Measurements from ENCODE around the gene LARGE1. TPM values are rescaled to one million over a fixed set of nuclear protein-coding genes. Genes with fewer than 3 reads are reported as not detected.
"Not testable (repeated sequence)": the region's sequence is repeated elsewhere in the genome, so short reads cannot be mapped to it uniquely, and the experiment has no call there.

The LARGE1 gene
- total and polyA plus RNA-seq, 10 donors: 1.9 to 35.8 (median 22.8) TPM

DNA sequence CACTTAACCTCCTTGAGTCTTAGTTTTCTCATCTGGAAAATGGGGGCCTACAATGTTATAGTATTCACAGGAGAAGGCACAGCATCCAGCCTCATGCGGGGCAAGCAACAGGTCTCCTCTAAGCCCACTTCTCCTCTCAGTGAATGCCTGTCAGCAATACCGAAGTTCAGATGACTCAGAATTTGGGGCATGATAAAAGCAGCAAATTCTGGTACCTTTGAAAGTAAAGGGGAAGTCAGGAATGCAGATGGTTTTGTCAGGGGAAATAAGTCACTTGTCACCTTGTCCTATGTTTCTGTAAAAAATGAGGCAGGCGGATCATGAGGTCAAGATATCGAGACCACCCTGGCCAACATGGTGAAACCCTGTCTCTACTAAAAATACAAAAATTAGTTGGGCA lies 350.2 kb downstream of the LARGE1 start:
- peaks cover 0 to 61% (median 26%) of the 10 kb centered on the region in 6 donors for H3K4me1 ChIP-seq
- H3K36me3 ChIP-seq: no peaks in the 10 kb centered on the region
- intact Hi-C loops (cut with DNase I; ENCODE audit: low total_unique reads): no loop called here
- H3K9me3 ChIP-seq: no peaks in the 10 kb centered on the region
- H3K27me3 ChIP-seq (replicated peaks in 1 of 7): no peaks in the 10 kb centered on the region
- TF ChIP-seq POLR2A (IDR thresholded peaks at IDR 0.05) (no peak), POLR2AphosphoS5 (IDR thresholded peaks at IDR 0.05) (no peak)
- TF ChIP-seq, protein P1, sequence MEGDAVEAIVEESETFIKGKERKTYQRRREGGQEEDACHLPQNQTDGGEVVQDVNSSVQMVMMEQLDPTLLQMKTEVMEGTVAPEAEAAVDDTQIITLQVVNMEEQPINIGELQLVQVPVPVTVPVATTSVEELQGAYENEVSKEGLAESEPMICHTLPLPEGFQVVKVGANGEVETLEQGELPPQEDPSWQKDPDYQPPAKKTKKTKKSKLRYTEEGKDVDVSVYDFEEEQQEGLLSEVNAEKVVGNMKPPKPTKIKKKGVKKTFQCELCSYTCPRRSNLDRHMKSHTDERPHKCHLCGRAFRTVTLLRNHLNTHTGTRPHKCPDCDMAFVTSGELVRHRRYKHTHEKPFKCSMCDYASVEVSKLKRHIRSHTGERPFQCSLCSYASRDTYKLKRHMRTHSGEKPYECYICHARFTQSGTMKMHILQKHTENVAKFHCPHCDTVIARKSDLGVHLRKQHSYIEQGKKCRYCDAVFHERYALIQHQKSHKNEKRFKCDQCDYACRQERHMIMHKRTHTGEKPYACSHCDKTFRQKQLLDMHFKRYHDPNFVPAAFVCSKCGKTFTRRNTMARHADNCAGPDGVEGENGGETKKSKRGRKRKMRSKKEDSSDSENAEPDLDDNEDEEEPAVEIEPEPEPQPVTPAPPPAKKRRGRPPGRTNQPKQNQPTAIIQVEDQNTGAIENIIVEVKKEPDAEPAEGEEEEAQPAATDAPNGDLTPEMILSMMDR (IDR thresholded peaks at IDR 0.05 in 8 of 11, conservative IDR thresholded peaks at IDR 0.05 in 3 of 11): no peak
- peak overlapping the region in 4 of 8 donors; percentile 33 to 82 (median 76) for H3K27ac ChIP-seq
- no peak for DNase-seq
- 62 to 77% (median 67%) methylated on average over 4 of the region's 4 CpGs for WGBS, 5 donors
- no peak overlapping the region for H3K4me3 ChIP-seq

DNA sequence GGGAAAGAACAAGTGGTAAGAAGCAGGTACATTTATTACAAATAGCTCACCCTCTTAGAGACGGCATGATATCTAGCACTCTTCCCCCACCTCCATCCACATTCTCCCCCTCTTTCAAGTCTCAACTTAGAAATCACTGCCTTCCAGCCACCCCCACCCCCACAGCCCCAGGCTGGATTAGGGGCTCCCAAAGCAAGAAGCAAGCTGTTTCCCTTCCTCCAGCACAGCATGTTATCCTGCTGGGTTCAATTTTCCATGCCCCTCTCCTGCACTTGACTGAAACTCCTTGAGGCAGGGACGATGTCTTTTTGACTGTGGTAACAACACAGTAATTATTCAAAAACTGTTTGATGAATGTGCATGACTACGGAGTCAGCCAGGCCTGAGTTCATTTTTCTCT lies 350.7 kb downstream of the LARGE1 start:
- DNase-seq: no peak
- Histone ChIP-seq H3K4me1 (peaks cover 0 to 63% (median 26%) of the 10 kb centered on the region in 6 donors), H3K4me3 (no peak overlapping the region), H3K27me3 (replicated peaks in 1 of 7) (no peaks in the 10 kb centered on the region), H3K9me3 (no peaks in the 10 kb centered on the region), H3K27ac (peak overlapping the region in 4 of 8 donors; percentile 33 to 82 (median 76)), H3K36me3 (no peaks in the 10 kb centered on the region)
- intact Hi-C loops (cut with DNase I; ENCODE audit: low total_unique reads): no loop called here
- TF ChIP-seq POLR2AphosphoS5 (IDR thresholded peaks at IDR 0.05): no peak
- TF ChIP-seq, protein P1 (IDR thresholded peaks at IDR 0.05 in 8 of 11, conservative IDR thresholded peaks at IDR 0.05 in 3 of 11): no peak
- WGBS, 5 donors: 37 to 53% (median 42%) methylated on average over 3 of the region's 3 CpGs

DNA sequence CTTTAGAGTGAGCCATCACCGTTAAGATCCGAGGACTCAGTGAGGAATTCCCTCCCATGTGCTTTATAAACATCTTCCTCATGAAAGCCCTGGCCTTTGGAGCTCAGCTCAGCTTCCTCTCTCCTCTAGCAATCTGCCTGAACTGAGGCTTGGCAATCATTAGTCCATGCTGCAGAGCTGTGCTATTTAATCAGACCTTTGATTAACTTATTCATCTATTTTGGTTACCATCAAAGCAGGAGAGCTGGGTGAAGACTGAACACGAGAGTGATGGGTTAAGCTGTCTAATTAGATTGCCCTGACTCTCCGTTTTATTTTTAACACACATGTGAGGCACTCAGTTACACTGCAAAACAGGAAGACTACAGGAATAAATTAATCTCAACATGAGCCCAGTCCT lies 351.3 kb downstream of the LARGE1 start:
- TF ChIP-seq POLR2A (IDR thresholded peaks at IDR 0.05): no peak
- TF ChIP-seq, protein P1 (IDR thresholded peaks at IDR 0.05 in 8 of 11, conservative IDR thresholded peaks at IDR 0.05 in 3 of 11): no peak
- TF ChIP-seq POLR2AphosphoS5 (IDR thresholded peaks at IDR 0.05): no peak
- peaks cover 0 to 69% (median 30%) of the 10 kb centered on the region in 6 donors for H3K4me1 ChIP-seq
- H3K36me3 ChIP-seq: no peaks in the 10 kb centered on the region
- peak overlapping the region in 5 of 8 donors; percentile 33 to 82 (median 75) for H3K27ac ChIP-seq
- H3K9me3 ChIP-seq: no peaks in the 10 kb centered on the region
- intact Hi-C loops (cut with DNase I; ENCODE audit: low total_unique reads): no loop called here
- no peaks in the 10 kb centered on the region for H3K27me3 ChIP-seq (replicated peaks in 1 of 7)
- WGBS, 5 donors: 27 to 35% (median 34%) methylated on average over 4 of the region's 4 CpGs
- no peak for DNase-seq
- peak overlapping the region in 1 of 8 donors; percentile 45 for H3K4me3 ChIP-seq

DNA sequence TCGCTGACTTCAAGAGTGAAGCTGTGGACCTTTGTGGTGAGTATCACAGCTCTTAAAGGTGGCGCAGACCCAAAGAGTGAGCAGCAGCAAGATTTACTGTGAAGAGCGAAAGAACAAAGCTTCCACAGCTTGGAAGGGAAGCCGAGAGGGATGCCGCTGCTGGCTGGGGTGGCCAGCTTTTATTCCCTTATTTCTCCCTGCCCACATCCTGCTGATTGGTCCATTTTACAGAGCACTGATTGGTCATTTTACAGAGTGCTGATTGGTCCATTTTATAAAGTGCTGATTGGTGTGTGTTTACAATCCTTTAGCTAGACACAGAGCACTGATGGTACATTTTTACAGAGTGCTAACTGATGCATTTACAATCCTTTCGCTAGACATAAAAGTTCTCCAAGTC lies 353.8 kb downstream of the LARGE1 start:
- H3K4me1 ChIP-seq: peaks cover 5 to 79% (median 35%) of the 10 kb centered on the region in 6 donors
- H3K9me3 ChIP-seq; H3K36me3 ChIP-seq; intact Hi-C loops (cut with DNase I; ENCODE audit: low total_unique reads); H3K27ac ChIP-seq; DNase-seq; H3K4me3 ChIP-seq; H3K27me3 ChIP-seq (replicated peaks in 1 of 7): not testable (repeated sequence)
- WGBS, 5 donors: 92 to 96% (median 94%) methylated on average over 6 of the region's 6 CpGs

DNA sequence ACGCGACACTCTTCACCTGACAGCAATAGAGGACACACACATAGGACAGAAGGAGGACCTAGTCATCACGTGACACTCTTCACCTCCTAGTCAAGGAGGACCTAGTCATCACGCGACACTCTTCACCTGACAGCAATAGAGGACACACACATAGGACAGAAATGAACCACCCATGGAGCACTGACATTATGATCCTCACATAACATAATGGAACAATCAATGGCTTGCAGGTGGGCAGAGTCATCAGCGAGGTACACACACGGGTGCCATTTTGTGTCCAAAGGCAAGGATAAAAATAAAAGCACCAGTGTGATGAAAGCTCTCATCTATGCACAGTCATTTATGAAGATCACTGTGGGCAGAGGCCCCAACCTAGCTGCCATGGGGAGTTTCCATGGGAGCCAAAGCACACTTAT lies 354.7 kb downstream of the LARGE1 start:
- H3K4me3 ChIP-seq: no peak overlapping the region
- no peaks in the 10 kb centered on the region for H3K9me3 ChIP-seq
- H3K27me3 ChIP-seq (replicated peaks in 1 of 7): no peaks in the 10 kb centered on the region
- no peak for DNase-seq
- H3K4me1 ChIP-seq: peaks cover 5 to 74% (median 34%) of the 10 kb centered on the region in 6 donors
- intact Hi-C loops (cut with DNase I; ENCODE audit: low total_unique reads): no loop called here
- no peaks in the 10 kb centered on the region for H3K36me3 ChIP-seq
- 87 to 94% (median 89%) methylated on average over 7 of the region's 7 CpGs for WGBS, 5 donors
- H3K27ac ChIP-seq: no peak overlapping the region
- no peak for TF ChIP-seq POLR2A (IDR thresholded peaks at IDR 0.05)
- TF ChIP-seq POLR2AphosphoS5 (IDR thresholded peaks at IDR 0.05): no peak
- TF ChIP-seq, protein P1 (IDR thresholded peaks at IDR 0.05 in 8 of 11, conservative IDR thresholded peaks at IDR 0.05 in 3 of 11): no peak
